K562 (cell line): ENCODE measurements around the gene ZNF785. TPM values are rescaled to one million over a fixed set of nuclear protein-coding genes. Genes with fewer than 3 reads are reported as not detected.

Experiments used
- BMI1 ChIP-seq: fragments of 150-350 bp; IDR thresholded peaks from 2 replicates; pipeline ENCODE4 v1.6.1; 2014; ENCODE audit warnings: low read length
- CHD2 ChIP-seq: IDR thresholded peaks from 2 replicates; pipeline ENCODE4 v1.6.1; 2011; ENCODE audit warnings: low read depth, low read length
- CTCF ChIP-seq, 3 experiments: IDR thresholded peaks in 2 of 3; conservative IDR thresholded peaks in 1 of 3; 2 replicates each; pipeline ENCODE4 v1.5.1; 2011 to 2012; ENCODE audit warnings: low read length in 3 of 3, mild to moderate bottlenecking in 3 of 3, control low read depth in 2 of 3, improper control_type of control experiment in 1 of 3, inconsistent platforms in 1 of 3, low read depth in 1 of 3, mixed read lengths in 1 of 3, moderate library complexity in 1 of 3; ENCODE audit not compliant: insufficient read depth in 2 of 3
- EP400 ChIP-seq: fragments of 450-650 bp; IDR thresholded peaks from 2 replicates; pipeline ENCODE4 v1.6.1; 2017; ENCODE audit warnings: antibody characterized with exemption, mild to moderate bottlenecking, moderate library complexity
- LEF1 ChIP-seq: fragments of 450-650 bp; IDR thresholded peaks from 2 replicates; pipeline ENCODE4 v1.6.1; 2016; ENCODE audit warnings: mild to moderate bottlenecking
- MEIS2 ChIP-seq: fragments of 450-650 bp; IDR thresholded peaks from 2 replicates; pipeline ENCODE4 v1.6.1; 2014; ENCODE audit warnings: mild to moderate bottlenecking; ENCODE audit not compliant: partially characterized antibody
- MXD1 ChIP-seq: fragments of 250-450 bp; sonication (Bioruptor Pico); IDR thresholded peaks from 2 replicates; pipeline ENCODE4 v1.8.0; 2021; ENCODE audit warnings: borderline replicate concordance, mild to moderate bottlenecking, moderate library complexity; ENCODE audit not compliant: poor library complexity, severe bottlenecking
- POU5F1 ChIP-seq: fragments of 150-350 bp; IDR thresholded peaks from 2 replicates; pipeline ENCODE4 v1.6.1; 2014; ENCODE audit warnings: borderline replicate concordance, low read length, low read depth, mild to moderate bottlenecking; ENCODE audit not compliant: partially characterized antibody
- RBM17 ChIP-seq: fragments of 200-400 bp; formaldehyde crosslinking; IDR thresholded peaks from 2 replicates; pipeline ENCODE4 v1.6.1; 2017; ENCODE audit warnings: low read depth, mild to moderate bottlenecking, low read length, borderline replicate concordance
- SMARCA5 ChIP-seq: fragments of 450-650 bp; IDR thresholded peaks from 2 replicates; pipeline ENCODE4 v1.6.1; 2016
- TBP ChIP-seq: optimal IDR thresholded peaks from 2 replicates; pipeline ENCODE3; 2011; ENCODE audit warnings: low read depth, low read length, improper control_type of control experiment
- ZNF445 ChIP-seq: fragments of 250-450 bp; sonication (Bioruptor Pico); IDR thresholded peaks from 2 replicates; pipeline ENCODE4 v1.4.0; 2020; ENCODE audit warnings: low read depth, mild to moderate bottlenecking, moderate library complexity
- polyA plus RNA-seq, 8 experiments: library from polyadenylated mRNA; depleted of rRNA in 4 of 8; stranded (reverse) in 5 of 8; unstranded in 3 of 8; fragments of >200 nt; fragmentation: Nextera tagmentation in 2 of 8; fragmentation: Illumina TruSeq in 1 of 8; extraction: Ambion mirVana in 2 of 8; extraction: Trizol in 1 of 8; gene quantifications; 2 replicates each; pipeline versions ENCODE4 v1.2.1 to v1.2.3, GENCODE V29; 2011 to 2014; ENCODE audit warnings: inconsistent platforms in 1 of 8, missing spikeins in 1 of 8
- total RNA-seq, 7 experiments: library from RNA; depleted of rRNA in 6 of 7; stranded (reverse); fragments of >200 nt in 6 of 7; fragmentation: Illumina TruSeq in 2 of 7; extraction: Trizol in 2 of 7; gene quantifications; 2 replicates each; pipeline versions ENCODE4 v1.2.1 to v1.2.3, GENCODE V29; 2011 to 2021; ENCODE audit warnings: low replicate concordance in 1 of 7
- TF ChIP-seq, protein P1 (sequence below): fragments of 250-450 bp; sonication (Bioruptor Pico); IDR thresholded peaks from 2 replicates; pipeline ENCODE4 v1.5.0; 2021

ZNF785 gene
- total and polyA plus RNA-seq, 9 of the 15 experiments (the other 6 are each of a cell fraction or from before 2014, with no cell fraction given), result 0.64 to 11.0 (median 6.4) TPM

- TF ChIP-seq MEIS2 (peak; percentile 67), LEF1 (no peak), BMI1 (no peak), MXD1 (CRISPR knock-in tag) (no peak), ZNF445 (no peak), TBP (peak; percentile 67), RBM17 (no peak), CTCF (IDR thresholded peaks at IDR 0.05 in 2 of 3, conservative IDR thresholded peaks at IDR 0.05 in 1 of 3; ENCODE audit: insufficient read depth in 2 of 3, low read depth in 1 of 3, low read length in 3 of 3) (peak in 1 of 3 experiments; percentile 6; a peak in 2 of 6 replicates), EP400 (peak; percentile 79; the same call in 1 of the 2 replicates), POU5F1 (peak; percentile 79), CHD2 (no peak), SMARCA5 (no peak)
- TF ChIP-seq, protein P1, sequence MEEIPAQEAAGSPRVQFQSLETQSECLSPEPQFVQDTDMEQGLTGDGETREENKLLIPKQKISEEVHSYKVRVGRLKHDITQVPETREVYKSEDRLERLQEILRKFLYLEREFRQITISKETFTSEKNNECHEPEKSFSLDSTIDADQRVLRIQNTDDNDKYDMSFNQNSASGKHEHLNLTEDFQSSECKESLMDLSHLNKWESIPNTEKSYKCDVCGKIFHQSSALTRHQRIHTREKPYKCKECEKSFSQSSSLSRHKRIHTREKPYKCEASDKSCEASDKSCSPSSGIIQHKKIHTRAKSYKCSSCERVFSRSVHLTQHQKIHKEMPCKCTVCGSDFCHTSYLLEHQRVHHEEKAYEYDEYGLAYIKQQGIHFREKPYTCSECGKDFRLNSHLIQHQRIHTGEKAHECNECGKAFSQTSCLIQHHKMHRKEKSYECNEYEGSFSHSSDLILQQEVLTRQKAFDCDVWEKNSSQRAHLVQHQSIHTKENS (CRISPR knock-in tag), result no peak
Measured at GRCh38 chr16:30534368-30535105, 51.0 kb downstream of the ZNF785 start, which contains the start of gene ZNF747 (continued).
